DMS53 (cell line): ENCODE measurements around the gene YKT6.
"Not testable (repeated sequence)": the region's sequence is repeated elsewhere in the genome, so short reads cannot be mapped to it uniquely, and the experiment has no call there.

Experiments
- DNase-seq: peaks from one replicate; lab custom pipeline; 2025; lab: John Stamatoyannopoulos, UW

YKT6 gene

DNA sequence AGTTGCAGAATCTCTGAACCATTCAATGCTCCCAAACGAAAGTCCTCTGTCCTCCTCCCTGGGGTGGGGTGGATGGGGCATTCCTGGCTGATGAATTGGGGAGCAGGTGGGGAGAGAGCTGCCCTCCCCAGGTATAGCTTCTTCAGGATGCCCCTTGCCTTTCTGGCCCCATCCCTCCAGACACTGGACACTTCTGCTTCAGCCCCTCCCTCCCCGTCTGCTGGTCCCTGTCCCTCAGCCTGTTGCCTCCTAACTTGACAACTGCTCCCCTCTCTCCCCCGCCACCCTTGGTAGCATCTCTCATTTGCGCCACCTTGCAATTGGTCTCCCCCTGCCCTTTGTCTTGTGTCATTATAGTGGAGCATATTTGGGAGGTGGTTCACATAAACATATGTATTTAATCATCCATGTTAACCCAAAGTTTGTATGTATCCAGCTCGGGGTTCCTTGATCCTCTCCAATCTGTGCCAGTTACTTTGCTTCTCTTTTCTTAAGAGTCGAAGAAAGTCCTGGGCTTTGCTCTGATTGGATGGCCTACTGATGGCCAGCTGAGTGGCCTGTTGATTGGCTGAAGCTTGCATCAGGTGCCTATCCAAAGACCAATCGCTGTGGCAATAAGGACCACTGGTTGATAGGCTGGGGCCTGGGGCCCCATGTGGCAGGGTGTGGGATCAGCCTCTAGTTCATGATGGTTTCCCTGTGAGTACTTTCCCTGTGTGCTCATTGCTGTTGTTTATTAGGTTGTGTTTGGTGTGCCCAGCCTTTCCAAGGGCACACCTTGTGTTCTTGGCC is 7.6 kb upstream of the YKT6 start:
- no peak for DNase-seq

DNA sequence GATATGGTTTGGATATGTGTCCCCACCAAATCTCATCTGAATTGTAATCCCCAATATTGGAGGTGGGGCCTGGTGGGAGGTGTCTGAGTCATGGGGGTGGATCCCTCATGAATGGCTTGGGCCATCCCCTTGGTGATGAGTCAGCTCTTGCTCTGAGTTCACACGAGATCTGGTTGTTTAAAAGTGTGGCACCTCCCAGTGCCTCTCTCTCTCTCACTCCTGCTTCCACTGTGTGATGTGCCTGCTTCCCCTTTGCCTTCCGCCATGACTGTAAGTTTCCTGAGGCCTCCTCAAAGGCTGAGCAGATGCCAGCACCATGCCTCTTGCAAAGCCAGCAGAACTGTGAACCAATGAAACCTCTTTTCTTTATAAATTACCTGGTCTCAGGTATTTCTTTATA is 6.7 kb upstream of the YKT6 start:
- DNase-seq, result no peak

DNA sequence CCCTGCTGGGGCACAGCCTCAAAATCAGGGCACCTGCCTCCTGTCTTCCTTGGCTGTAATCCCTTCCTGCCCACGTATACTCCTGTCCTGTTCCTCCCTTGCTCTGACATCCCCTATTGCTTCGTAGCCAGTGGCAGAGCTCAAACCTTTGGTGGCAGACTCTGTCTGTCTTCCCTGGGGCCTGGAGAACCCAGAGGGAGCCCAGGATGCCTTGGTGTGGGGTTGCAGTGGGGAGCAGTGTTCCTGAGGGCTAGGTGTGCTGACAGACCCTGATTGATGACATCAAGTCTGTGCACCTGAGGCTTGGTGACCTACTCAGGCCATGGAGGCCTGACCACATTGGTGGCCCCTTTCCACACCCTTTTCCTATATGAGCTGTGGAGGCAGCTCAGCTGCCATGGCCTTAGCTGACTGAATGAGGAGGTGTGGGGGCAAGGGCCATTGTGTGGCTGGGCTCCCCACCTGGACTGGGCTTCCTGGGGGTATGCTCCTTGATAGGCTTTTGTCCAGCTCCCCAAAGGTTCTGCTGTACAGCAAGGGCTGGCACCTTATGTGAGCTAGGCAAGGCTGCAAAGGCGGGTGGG is 6.1 kb upstream of the YKT6 start:
- DNase-seq, result no peak

DNA sequence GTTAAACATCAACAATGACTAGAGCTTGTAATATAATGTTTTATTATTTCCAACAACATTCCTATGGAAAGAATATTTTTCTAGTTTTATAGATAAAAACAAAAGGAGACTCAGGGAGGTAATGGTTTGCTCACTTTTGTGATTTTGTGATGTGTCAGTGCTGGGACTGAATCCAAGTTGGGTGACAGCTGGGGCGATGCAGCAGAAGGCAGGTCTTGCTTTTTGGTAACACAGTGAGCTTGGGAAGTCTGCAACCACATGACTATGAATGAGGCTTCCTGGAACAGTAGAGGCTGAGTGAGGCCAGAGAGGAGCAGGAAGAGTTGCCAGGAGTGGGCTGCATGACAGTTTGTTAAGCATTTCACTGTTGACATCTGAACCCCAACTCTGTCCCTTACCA is 4.9 kb upstream of the YKT6 start:
- no peak for DNase-seq

DNA sequence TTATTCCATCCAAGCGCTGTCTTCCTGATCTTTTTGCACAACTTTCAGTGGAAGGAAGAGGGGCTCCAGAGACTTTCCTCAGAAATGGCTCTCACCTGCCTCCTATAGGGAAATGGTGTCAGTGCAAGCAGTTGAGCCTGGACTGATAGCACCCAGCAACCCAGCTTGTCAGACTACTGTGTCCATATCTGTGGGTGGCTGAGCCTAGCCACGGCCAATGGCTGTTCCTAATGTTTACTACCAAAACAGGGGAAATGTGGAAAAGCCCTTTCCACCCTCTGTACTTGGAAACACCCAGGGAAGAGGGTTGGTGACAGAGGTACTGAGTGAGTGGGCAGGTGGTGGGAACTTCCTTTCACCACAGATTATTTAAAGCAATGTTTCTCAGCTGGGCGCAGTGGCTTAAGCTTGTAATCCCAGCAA is 4.3 kb upstream of the YKT6 start:
- DNase-seq, result peak; percentile 71

DNA sequence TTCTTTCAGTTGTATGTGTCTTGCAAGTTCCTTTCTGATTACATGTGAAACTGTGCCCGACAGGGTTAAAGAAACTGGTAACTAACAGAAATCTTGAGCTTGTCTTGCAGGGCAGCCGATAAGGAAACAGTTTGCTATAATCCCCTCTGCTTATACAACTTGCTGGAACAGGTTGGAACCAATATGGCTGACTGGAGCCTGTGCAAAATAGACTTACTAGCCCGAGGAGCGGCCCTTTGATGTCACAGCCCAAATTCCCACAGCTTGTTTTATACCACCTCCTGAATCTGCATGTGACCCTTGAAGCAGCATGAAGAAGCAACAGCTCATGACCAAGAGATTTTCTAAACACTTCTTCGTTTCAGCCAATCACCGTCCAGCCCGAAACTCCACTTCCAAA is 3.3 kb upstream of the YKT6 start:
- no peak for DNase-seq

DNA sequence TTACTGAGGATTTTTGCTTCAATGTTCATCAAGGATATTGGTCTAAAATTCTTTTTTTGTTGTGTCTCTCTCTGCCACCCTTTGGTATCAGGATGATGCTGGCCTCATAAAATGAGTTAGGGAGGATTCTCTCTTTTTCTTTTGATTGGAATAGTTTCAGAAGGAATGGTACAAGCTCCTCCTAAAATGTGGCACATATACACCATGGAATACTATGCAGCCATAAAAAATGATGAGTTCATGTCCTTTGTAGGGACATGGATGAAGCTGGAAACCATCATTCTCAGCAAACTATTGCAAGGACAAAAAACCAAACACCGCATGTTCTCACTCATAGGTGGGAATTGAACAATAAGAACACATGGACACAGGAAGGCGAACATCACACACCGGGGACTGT is 615 bp upstream of the YKT6 start:
- DNase-seq, result not testable (repeated sequence)

DNA sequence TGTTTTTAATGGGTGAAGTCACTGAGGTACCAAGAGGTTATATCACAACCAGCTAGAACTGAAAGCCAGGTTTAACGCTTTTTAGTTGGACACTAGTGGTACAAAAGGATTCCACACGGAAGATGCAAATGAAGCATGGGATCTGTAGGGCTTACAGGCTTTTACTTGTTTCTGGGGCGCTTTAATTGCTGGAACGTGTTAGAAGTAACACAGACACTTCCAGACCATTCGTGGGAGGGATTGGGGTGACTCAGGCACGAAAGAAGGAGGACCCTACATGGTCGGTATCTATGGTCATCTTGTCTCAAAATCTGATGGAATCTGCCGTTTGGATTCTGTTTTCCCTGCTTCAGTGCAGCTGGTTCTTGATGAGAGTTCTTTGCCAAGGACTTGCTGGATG is 1.0 kb downstream of the YKT6 start:
- DNase-seq, result no peak

DNA sequence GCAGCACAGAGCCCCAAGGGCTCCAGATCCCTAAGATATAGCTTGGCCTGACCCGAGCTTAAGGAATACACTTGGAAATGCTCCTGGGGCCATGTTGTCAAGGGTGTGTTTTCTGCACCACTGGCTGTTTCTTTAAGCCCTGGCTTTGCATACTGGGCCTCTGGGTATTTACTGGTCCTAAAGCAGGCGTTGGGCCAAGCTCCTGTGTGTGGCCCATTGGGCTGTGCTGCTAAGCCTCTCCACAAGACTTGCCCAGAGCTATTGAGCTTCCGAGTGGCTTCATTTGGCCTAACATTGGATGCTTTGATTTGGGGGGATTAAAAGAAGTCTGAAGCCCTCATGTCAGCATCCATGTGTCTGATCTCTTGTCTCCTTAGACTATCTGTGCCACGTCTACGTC is 5.2 kb downstream of the YKT6 start:
- DNase-seq, result no peak

DNA sequence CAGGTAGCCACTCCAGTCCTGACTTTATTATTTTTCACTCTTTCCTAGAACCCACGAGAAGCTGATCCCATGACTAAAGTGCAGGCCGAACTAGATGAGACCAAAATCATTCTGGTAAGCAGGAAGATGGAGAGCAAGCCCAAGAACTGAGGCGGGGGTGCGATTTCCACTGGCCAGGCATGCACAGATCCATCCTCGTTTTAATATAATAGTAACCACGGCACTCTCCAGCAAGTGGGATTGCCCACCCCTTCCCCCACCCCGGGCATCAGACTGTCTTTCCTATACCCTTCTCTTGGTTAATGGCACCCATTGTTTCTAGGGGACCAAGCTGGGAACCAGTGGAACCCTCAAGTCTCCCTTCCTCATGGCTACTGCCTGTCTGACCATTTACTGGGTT is 7.3 kb downstream of the YKT6 start:
- DNase-seq, result no peak

DNA sequence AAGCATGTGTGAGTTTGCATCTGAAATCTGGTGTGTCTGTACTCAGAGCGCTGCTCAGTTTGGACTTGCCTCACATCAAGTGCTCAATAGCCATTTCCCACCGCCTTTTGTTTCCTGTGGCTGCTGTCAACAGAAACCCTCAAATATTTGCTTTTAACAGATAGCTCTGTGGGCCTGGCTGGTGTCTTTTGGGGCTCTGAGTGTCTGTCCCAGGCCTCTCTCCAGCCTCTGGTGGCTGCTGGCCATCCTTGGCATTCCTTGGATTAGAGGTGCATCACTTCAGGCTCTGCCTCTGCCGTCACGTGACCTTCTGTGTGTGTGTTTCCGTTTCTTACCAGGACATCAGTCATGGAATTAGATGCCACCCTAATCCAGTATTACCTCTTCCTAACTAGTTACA is 9.3 kb downstream of the YKT6 start:
- no peak for DNase-seq

DNA sequence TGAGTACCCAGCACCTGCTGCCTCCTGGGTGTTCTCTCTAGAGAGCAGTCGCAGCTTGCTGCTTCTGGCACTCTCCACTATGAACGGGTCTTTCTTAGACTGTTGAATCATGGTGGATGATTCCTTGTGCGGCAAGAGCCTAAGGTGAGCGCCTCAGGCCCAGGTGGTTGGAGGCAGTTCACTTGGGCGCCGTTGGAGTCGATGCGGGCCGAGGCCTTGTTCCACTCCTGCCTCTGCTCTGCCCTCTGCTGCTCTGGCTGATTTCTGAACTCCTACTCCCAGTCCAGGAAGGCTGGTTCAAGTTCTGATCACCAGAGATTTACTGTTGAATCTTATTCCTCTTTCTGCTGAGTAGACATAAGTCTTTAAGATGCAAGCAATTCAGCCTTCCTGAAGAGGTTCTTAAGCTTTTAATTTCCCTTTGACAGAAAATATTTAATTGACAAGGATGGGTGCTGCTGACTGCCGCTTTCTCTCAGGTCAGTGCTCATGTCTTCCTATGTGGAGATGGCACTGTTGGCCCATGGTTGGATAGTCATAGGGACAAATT is 10.4 kb downstream of the YKT6 start:
- DNase-seq, result no peak

DNA sequence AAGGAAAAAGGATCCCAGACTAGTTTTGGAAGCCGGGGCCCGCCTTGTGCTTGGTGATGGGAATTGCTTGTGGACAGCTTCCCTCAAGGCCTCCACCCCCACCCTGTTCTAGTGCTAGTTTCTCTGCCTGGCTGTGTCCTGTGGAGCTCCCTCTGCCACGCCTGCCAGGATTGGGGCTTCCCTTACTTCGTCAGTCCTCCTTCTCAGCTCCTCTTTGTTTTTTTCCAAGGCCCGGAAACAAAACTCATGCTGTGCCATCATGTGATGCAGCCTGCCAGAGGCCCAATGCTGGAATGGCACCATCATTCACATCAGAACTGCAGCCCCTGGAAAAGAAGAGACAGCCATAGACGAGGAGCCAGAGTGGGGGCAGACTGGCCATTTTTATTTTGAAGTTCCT is 11.2 kb downstream of the YKT6 start:
- DNase-seq, result no peak

DNA sequence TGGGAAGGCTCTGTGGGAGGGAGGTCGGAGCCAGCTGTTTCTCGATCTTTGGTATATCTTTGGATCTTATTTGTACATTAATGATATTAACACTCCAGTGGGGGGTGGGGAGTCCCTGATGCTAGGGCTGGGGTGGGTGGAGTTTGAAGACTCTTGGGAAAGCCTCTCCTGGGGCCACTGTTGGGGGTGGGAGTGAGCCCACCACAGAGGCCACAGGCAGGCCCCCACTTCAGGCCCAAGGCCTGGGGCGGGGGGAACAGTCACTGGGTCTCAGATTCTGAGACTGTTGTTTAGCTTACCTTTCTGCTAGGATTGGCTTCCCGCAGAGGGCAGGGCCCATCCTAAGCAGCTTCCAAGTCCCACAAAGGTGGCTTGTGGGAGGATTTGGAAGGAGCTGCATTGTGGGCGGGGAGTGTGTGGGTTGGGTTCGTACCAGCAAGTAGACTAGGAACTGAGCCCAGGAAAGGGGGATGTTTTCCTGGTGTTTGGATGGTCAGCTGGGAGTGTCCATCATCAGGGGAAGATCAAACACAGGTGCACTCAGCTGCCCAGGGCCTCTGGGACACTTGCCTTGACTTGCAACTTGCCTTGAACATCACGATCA is 11.9 kb downstream of the YKT6 start:
- DNase-seq, result no peak

DNA sequence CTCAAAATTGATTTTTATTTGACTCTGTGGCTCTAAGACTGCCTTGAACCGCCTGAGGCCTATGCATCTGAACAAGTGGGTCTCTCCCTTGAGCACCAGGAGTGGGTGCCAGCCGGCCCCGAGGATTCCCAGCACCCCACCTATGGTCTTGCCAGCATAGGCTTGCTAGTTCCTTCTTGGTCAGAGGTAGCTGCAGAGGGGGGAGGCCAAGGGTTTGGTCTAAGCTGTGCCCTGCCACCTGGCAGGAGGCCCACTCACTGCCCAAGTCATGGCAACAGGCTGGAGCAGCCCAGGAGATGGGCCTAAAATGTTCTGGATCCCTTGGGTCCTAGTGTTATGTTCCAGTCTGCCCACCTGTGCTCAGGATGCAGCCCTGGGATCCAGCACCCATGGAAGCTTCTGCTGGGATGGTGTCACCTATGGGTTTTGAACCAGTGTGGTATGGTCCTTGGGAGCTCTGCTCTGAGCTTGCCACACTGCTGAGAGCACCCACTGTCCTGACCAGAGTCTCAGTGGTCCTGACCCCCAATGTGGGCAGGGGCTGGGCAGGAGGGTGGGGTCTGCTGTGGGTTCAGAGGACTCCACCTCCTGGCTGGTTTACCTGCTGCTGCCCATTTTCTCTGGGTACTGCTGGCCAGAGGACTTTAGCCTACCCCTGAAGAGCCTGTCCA is 12.6 kb downstream of the YKT6 start:
- no peak for DNase-seq

DNA sequence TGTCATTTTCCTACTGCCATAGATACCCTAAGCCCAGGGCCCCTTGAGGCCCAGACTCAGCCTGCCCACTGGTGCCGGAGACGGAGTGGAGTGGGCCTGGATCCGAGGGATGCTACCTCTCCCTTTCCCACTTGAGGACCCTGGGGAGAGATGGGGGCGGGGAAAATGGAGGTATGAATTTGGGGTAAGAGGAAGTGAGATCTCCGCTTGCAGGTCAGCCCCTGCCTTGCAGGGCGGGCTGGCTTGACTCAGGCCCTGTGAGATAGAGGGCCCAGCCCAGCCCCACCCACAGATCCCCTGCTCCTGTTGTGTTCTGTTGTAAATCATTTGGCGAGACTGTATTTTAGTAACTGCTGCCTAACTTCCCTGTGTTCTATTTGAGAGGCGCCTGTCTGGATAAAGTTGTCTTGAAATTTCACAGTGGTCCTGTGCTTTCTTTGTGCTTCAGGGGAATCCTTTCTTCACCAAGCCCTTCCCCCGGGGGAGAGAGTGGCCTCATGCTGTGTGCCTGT is 13.2 kb downstream of the YKT6 start:
- no peak for DNase-seq

DNA sequence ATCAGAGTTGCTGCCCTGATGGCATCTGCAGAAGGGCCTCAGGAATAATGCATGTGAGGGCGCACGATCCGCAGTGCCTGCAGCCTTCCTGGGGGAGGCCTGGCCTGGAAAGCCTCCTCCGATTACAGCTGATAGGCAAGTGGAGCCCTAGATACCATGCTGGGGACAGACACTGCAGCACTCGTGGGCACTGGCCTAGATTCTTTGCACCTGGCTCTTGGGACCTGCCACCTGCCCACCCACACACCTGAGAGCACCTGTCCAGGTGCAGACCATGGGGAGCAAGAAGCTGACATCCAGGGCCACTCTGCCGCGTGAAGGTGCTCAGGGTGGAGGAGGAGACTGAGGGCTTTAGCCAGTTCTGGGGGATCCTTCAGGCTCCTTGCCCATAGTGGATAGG is 14.8 kb downstream of the YKT6 start:
- peak; percentile 94 for DNase-seq

DNA sequence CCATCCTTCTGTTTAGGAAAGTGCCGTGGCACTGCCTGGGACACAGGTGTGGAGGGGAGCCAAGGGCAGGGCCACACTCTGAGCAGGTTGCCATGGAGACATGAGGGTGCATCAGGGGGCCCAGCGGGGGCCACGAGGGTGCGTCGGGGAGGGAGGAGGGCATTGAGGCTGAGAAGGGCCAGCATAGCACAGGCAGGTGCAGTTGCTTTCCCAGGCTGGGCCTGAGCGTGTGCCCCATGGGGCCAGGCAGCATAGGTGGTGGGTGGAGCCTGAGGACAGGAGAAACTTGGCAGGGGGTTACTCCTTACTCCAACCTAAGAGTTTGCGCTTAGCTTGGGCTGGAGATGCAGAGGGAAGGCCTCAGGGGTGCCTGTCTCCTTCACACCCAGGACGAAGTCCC is 15.2 kb downstream of the YKT6 start:
- DNase-seq, result peak; percentile 85

DNA sequence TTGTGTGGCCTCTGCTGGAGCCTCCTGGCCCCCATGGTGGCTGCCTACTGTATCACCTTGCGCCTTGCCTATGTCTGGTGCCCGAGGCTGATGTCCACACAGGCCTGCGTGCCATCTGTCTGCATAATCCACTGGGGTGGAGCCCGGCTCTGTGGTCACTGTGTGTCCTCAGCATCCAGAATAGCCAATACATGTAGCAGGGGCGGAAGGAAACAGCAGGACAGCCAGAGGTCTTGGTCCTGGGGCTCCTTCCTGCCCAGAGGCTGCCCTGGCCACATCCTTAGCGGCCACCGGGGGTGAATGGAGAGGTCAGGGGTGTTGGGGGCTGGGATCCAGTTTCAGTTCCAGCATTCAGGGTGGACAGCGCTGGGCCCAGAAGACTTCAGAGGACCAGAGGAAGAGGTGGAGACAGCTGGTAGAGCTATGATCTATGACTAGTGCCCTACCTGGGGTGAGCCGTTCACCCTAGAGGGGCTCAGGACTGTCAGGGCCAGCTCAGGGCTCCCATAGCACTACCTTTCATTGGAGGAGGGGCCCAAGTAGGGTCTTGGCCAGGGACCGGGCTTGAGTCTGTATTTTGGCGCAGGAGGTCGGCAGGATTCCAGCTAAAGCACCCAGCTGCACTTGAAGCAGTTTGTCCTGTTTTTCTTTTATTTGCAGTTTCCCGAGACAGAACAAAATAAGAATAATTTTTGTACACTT is 15.9 kb downstream of the YKT6 start:
- DNase-seq, result no peak

DNA sequence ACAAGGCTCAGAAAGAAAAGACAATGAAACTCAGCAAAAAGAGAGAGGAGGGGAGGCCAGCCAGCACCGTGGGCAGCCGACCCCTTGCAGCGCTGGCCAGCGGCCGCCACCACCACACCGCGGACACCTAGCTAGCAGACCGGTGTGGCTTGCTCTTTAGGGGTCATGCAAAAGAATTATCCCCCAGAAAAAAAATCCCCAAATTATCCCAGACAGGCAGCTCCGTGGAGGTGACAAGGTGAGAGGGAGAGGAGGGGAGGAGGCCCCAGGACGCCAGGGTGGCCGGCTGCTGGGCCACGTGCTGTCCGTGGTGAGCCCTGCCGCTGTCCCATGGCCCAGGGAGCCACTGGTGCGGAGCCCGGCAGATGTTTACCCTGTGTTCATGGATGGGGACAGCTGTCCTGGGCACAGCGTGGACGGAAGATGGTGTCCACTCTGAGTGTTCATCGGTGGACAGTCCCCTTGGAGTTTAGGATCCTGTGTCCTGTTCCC is 16.5 kb downstream of the YKT6 start:
- DNase-seq, result no peak

DNA sequence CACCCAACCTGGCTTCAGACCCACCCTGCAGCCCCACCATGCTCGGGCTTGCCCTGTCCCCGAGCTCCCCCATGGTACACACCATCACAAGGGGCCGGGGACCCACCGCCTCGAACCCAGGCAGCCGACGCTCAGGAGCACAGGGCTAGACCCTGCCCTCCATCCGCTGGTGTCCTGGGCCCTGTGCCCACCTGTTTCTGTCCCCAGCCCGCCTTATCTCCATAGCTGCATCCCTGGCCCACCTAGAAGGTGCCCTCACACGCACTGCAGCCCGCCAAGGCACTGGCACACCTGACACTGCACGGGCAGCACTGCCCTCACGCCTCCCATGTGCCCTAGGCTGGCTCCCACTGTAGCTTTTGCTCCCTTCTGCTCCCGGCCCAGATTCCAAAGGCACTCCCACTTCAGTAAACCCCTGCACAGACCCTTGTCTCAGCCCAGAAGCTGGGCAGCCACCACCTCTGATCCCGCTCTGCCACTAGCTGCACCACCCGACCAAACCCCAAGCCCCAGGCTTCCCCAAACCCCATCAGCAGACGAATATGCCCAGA is 17.1 kb downstream of the YKT6 start:
- DNase-seq, result no peak
